HL-60 (cell line): Measurements from ENCODE around the gene SNX10.

Source experiments
- GABPA ChIP-seq: IDR thresholded peaks from 2 replicates; pipeline ENCODE4 v1.6.1; 2012; ENCODE audit warnings: low read depth
- POLR2AphosphoS5 ChIP-seq: IDR thresholded peaks from 2 replicates; pipeline ENCODE4 v1.6.1; 2012; ENCODE audit warnings: low read depth
- TF ChIP-seq, protein P1 (sequence below): IDR thresholded peaks from one replicate; pipeline ENCODE4 v1.5.1; 2011; ENCODE audit warnings: low read length, control low read depth, inconsistent platforms; ENCODE audit not compliant: insufficient read depth
- TF ChIP-seq, protein P2 (sequence below): IDR thresholded peaks from 2 replicates; pipeline ENCODE4 v1.6.1; 2012; ENCODE audit warnings: low read depth; ENCODE audit not compliant: insufficient replicate concordance

DNA sequence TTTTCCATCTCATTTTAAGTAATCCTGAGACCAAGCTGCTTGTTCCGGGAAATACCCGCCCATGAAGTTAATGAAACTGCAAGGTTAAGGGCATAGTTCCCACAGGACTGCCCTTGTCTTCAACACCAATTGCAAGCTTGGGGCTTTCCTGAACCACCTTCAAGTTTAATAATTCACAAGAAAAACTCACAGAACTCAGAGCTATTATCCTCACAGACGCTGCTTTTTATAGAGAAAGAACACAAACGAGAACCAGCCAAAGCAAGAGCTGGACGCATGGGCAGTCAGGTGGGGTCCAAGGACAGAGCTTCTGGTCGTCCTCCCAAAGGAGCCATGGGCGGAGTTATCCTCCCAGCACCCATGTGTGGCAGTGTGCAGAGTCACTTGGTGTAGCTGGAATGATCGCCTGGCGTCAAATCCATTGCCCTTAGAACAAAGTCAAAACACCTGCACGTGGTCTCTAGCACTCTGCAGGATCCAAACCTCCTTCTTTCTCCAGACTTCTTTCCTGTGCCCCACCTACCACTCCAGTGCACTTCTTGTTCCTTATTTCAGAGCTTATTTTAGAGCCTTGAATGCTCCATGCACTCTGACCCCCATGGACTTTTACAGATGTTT, 56.7 kb downstream of the SNX10 start:
- TF ChIP-seq, protein P1, sequence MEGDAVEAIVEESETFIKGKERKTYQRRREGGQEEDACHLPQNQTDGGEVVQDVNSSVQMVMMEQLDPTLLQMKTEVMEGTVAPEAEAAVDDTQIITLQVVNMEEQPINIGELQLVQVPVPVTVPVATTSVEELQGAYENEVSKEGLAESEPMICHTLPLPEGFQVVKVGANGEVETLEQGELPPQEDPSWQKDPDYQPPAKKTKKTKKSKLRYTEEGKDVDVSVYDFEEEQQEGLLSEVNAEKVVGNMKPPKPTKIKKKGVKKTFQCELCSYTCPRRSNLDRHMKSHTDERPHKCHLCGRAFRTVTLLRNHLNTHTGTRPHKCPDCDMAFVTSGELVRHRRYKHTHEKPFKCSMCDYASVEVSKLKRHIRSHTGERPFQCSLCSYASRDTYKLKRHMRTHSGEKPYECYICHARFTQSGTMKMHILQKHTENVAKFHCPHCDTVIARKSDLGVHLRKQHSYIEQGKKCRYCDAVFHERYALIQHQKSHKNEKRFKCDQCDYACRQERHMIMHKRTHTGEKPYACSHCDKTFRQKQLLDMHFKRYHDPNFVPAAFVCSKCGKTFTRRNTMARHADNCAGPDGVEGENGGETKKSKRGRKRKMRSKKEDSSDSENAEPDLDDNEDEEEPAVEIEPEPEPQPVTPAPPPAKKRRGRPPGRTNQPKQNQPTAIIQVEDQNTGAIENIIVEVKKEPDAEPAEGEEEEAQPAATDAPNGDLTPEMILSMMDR = no peak
- TF ChIP-seq, protein P2, sequence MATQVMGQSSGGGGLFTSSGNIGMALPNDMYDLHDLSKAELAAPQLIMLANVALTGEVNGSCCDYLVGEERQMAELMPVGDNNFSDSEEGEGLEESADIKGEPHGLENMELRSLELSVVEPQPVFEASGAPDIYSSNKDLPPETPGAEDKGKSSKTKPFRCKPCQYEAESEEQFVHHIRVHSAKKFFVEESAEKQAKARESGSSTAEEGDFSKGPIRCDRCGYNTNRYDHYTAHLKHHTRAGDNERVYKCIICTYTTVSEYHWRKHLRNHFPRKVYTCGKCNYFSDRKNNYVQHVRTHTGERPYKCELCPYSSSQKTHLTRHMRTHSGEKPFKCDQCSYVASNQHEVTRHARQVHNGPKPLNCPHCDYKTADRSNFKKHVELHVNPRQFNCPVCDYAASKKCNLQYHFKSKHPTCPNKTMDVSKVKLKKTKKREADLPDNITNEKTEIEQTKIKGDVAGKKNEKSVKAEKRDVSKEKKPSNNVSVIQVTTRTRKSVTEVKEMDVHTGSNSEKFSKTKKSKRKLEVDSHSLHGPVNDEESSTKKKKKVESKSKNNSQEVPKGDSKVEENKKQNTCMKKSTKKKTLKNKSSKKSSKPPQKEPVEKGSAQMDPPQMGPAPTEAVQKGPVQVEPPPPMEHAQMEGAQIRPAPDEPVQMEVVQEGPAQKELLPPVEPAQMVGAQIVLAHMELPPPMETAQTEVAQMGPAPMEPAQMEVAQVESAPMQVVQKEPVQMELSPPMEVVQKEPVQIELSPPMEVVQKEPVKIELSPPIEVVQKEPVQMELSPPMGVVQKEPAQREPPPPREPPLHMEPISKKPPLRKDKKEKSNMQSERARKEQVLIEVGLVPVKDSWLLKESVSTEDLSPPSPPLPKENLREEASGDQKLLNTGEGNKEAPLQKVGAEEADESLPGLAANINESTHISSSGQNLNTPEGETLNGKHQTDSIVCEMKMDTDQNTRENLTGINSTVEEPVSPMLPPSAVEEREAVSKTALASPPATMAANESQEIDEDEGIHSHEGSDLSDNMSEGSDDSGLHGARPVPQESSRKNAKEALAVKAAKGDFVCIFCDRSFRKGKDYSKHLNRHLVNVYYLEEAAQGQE = no peak
- no peak for TF ChIP-seq POLR2AphosphoS5
- TF ChIP-seq GABPA = no peak
